ENCODE data around the gene KNOP1.

DNA sequence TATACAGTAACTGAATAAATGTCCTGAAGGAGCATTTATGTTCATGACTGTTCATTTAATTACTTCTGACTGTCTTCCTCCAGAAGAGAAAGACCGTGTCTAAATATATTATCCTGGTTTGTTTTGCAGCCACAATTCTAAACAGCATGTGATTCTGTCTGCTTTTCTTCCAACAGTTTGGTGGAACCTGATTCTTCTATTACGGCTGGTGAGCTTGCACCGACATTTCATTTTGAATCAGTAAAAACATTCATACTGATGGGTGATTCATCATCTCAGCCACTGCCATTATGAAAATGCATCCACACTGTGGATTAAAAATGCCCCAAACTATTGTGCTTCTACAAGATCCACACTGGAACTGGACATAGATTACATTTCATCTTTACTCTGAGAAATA lies 16.9 kb downstream of the KNOP1 start:
- TF ChIP-seq, protein P1, sequence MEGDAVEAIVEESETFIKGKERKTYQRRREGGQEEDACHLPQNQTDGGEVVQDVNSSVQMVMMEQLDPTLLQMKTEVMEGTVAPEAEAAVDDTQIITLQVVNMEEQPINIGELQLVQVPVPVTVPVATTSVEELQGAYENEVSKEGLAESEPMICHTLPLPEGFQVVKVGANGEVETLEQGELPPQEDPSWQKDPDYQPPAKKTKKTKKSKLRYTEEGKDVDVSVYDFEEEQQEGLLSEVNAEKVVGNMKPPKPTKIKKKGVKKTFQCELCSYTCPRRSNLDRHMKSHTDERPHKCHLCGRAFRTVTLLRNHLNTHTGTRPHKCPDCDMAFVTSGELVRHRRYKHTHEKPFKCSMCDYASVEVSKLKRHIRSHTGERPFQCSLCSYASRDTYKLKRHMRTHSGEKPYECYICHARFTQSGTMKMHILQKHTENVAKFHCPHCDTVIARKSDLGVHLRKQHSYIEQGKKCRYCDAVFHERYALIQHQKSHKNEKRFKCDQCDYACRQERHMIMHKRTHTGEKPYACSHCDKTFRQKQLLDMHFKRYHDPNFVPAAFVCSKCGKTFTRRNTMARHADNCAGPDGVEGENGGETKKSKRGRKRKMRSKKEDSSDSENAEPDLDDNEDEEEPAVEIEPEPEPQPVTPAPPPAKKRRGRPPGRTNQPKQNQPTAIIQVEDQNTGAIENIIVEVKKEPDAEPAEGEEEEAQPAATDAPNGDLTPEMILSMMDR (IDR thresholded peaks at IDR 0.05) = no peak
- no peak for TF ChIP-seq ZFX (IDR thresholded peaks at IDR 0.05; ENCODE audit: borderline replicate concordance)

Measured in 22Rv1 (cell line).